GM21367 (cell line): ENCODE measurements around the gene GPATCH11.

ENCODE experiments used
- ATAC-seq: cut with Tn5 transposase; IDR thresholded peaks from one replicate; pipeline ENCODE4 v1.9.1; 2021; ENCODE audit not compliant: unreplicated experiment

The GPATCH11 gene

DNA sequence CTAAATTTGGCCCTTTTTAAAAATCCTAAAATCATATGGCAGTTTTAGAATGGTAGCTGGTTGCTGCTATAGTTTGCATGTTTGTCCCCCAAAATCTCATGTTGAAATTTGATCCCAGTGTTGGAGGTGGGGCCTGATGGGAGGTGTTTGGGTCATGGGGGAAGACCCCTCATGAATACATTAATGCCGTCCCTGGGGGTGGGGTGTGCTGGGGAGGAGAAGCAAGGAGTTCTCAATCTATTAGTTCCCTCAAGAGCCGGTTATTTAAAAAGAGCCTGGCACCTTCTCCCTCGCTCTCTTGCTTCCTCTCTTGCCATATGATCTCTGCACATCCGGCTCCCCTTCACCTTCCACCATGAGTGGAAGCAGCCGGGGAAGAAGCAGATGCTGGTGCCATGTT lies 20.8 kb downstream of the GPATCH11 start:
- no peak for ATAC-seq

GRCh38 chr2:37109523-37109922 lies 25.2 kb downstream of the GPATCH11 start:
- ATAC-seq, result no peak

DNA sequence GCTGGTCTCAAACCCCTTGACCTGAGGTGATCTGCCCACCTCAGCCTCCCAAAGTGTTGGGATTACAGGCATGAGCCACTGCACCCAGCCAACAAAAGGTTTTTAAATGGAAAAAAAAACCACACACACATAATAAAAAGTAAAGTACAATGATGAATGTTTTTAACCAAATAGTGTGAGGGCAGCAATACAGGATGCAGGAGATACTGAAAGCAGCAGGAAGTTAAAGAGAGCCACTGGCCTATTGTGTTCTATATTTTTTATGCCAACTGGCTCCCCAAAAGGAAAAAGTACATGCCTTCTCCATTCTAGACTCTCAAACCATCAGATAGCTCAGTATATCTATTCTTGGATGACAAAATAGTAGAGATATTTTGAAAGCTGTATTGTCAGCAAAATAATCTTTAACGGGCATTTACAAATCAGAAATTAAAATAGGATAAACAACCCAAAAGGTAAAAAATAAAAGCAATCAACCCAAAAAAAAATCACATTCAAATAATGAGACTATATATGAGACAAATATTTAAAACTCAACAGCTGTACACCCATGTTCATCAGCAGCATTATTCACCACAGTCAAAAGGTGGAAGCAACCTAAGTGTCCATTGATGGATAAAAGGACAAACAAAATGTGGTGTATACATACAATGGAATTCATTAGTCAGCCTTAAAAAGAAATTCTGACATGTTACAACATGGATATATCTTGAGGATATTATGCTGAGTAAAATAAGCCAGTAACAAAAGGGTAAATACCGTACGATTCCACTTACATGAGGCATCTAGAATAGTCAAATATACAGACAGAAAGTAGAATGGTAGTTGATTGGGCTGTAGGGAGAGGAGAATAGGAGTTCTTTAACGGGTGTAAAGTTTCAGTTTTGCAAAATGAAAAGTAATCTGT lies 26.2 kb downstream of the GPATCH11 start:
- ATAC-seq, result no peak

GRCh38 chr2:37111958-37112357 lies 27.6 kb downstream of the GPATCH11 start:
- ATAC-seq, result no peak

DNA sequence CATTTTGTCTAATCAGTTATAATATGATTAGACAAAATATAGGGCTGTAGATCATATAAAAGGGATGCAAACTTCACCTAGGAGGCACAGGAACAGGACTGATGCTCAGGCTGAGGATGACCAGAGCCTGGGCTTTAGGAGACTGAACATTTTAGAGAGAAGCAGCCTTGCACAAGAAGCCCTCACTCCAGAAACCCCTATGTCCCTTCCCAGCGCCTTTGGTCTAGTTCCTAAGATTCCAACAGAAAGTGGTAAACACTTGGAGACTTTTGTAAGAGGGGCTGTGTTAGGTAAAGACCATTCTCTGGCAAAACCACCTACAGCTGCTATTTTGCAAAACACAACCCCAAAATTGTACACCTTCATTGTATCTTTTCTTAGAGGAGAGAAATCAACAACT lies 33.2 kb downstream of the GPATCH11 start:
- no peak for ATAC-seq

DNA sequence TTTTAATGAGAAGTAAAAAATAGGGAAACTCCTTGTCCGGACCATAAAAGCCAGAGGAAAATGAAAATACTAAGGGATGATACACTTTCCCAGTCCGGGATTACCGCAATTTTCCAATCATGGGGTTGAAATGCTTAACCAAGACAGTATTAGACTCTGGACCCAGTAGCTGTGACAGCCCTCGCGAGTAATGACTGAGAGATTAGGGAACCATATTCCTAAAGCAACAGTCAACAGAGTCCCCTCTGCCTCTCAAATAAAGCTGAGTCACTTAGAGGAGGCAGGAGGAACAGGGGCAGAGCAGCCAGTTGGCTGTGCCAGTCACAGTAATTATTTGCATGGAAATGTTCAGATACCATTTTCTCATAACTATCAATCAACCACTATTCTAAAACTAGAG lies 34.8 kb downstream of the GPATCH11 start:
- ATAC-seq, result no peak

DNA sequence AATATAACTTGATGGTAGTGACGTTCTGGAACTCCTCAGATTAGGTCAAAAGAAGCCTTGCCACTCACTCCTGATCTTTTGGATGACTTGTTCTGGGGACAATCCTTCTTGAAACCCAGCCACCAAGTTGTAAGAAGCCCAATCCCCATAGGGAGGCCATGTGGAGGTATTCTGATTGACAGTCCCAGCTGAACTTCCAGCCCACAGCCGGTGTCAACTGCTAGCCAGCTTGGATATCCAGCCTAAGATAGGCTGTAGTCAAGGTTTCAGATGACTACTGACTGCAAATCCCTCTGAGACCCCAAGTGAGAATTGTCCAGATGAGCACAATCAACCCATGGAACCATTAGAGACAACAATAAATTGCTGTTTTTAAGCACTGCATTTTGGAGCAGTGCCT lies 41.1 kb downstream of the GPATCH11 start:
- ATAC-seq, result no peak

GRCh38 chr2:37132914-37133313 lies 48.6 kb downstream of the GPATCH11 start:
- ATAC-seq, result no peak

DNA sequence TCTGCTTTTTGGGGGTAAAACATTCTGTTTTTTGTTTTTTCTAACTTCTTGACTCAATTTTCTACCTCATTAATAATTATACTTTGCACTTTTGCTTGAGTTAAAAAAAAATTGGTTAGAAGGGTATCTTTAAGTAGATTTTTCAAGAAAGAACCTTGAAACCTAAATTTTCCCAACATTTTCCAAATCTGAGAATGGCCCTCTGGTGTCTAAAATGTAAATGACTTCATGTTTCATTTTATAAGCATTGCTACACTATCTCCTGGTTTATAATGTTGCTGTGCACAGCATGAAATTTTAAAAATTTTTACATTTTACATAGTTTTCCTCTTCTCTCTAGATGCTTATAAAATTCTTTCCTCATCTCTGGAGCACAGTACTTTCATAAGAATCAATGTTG lies 58.2 kb downstream of the GPATCH11 start:
- no peak for ATAC-seq

- no peak for ATAC-seq
These were observed 59.7 kb downstream of the GPATCH11 start for GRCh38 chr2:37143974-37144373.

- ATAC-seq, result no peak
These were observed 61.7 kb downstream of the GPATCH11 start for GRCh38 chr2:37146062-37146461.

- no peak for ATAC-seq
These were observed 64.0 kb downstream of the GPATCH11 start for GRCh38 chr2:37148325-37148724.
